Measurements from ENCODE around the gene RASL10A.
"Not testable (repeated sequence)": the region's sequence is repeated elsewhere in the genome, so short reads cannot be mapped to it uniquely, and the experiment has no call there.

The RASL10A gene, protein sequence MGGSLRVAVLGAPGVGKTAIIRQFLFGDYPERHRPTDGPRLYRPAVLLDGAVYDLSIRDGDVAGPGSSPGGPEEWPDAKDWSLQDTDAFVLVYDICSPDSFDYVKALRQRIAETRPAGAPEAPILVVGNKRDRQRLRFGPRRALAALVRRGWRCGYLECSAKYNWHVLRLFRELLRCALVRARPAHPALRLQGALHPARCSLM

GRCh38 chr22:29315286-29316140 is at the start of gene RASL10A:
Gene RASL10A, minus strand, starts transcription at chr22:29315697. Its CDS starts 451 bp downstream, at chr22:29315246.
- no peak within 1 kb of the TSS for H3K9ac ChIP-seq (ENCODE audit: low read length)
- H3K4me3 ChIP-seq (ENCODE audit: low read length), result peak within 1 kb of the TSS; percentile 23
- H3K4me1 ChIP-seq (ENCODE audit: control insufficient read depth, low read depth, low read length), result no peaks in the 10 kb centered on the region
- no peaks in the 10 kb centered on the region for H3K36me3 ChIP-seq (ENCODE audit: control insufficient read depth, low read depth, low read length)
- H3K9me3 ChIP-seq (ENCODE audit: control insufficient read depth, low read depth, low read length), result no peaks in the 10 kb centered on the region
- H3K27ac ChIP-seq (ENCODE audit: low read length), result no peak within 1 kb of the TSS
- peaks cover 52% of the 10 kb centered on the region for H3K27me3 ChIP-seq (ENCODE audit: control insufficient read depth, insufficient read depth, low read length)

DNA sequence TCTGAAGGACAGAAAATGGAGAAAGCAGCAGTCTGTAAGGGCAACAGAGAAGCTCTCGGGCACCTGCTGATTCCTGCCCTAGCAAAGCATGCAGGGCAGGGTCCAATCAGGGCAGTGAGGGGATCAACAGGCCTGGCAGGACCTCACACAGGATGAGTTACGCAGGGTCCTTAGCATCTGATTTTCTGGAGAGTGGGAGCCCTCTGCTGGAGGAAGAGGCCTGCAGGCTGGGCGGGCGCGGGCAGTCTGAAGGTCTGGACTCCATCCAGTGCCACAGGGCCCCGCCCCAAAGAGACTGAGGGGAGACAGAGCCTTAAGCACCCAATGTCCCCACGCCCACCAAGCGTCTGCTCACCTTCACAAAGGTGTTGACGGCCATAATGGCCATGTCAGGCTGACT is 44.0 kb upstream of the RASL10A start:
- no peak overlapping the region for H3K27ac ChIP-seq (ENCODE audit: low read length)
- no peak overlapping the region for H3K4me3 ChIP-seq (ENCODE audit: low read length)
- H3K4me1 ChIP-seq (ENCODE audit: control insufficient read depth, low read depth, low read length), result no peaks in the 10 kb centered on the region
- H3K9me3 ChIP-seq (ENCODE audit: control insufficient read depth, low read depth, low read length), result no peaks in the 10 kb centered on the region
- no peak overlapping the region for H3K9ac ChIP-seq (ENCODE audit: low read length)
- no peaks in the 10 kb centered on the region for H3K27me3 ChIP-seq (ENCODE audit: control insufficient read depth, insufficient read depth, low read length)
- peaks cover 33% of the 10 kb centered on the region for H3K36me3 ChIP-seq (ENCODE audit: control insufficient read depth, low read depth, low read length)

DNA sequence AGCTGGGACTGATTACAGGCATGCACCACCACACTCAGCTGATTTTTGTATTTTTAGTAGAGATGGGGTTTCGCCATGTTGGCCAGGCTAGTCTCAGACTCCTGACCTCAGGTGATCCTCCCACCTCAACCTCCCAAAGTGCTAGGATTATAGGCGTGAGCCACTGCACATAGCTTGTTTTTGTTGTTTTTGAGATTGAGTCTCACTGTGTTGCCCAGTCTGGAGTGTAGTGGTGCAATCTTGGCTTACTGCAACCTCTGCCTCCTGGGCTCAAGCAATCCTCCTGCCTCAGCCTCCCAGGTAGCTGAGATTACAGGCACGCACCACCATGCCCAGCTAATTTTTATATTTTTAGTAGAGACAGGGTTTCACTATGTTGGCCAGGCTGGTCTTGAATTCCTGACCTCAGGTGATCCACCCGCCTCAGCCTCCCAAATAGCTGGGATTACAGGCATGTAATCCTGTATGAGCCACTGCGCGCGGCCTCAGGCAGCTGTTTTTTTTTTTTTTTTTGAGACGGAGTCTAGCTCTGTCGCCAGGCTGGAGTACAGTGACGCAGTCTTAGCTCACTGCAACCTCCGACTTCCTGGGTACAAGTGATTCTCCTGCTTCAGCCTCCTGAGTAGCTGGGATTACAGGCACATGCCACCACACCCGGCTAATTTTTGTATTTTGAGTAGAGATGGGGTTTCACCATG is 41.8 kb upstream of the RASL10A start:
- H3K36me3 ChIP-seq (ENCODE audit: control insufficient read depth, low read depth, low read length), result peaks cover 48% of the 10 kb centered on the region
- H3K9ac ChIP-seq (ENCODE audit: low read length); H3K9me3 ChIP-seq (ENCODE audit: control insufficient read depth, low read depth, low read length); H3K4me3 ChIP-seq (ENCODE audit: low read length); H3K27ac ChIP-seq (ENCODE audit: low read length); H3K27me3 ChIP-seq (ENCODE audit: control insufficient read depth, insufficient read depth, low read length); H3K4me1 ChIP-seq (ENCODE audit: control insufficient read depth, low read depth, low read length): not testable (repeated sequence)

DNA sequence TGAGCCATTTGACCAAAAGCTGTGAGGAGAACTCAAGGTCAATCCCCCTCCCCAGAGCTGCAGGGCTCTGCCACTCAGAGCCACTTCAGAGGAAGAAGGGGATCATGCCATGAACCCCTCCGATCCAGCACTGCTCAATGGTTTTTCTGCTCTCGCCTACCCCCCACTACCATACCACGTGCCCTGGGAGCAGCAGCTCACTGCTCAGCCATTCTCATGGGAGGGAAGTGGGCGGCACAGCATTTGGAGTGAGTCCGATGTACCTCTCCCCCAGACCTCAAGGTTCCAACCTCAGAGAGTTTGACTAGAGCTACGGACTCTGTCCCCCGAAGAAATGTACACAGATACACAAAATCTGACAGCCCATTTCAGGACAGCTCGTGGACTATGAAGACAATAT is 38.4 kb upstream of the RASL10A start:
- Histone ChIP-seq H3K9me3 (ENCODE audit: control insufficient read depth, low read depth, low read length) (no peaks in the 10 kb centered on the region), H3K9ac (ENCODE audit: low read length) (no peak overlapping the region), H3K4me1 (ENCODE audit: control insufficient read depth, low read depth, low read length) (no peaks in the 10 kb centered on the region), H3K27ac (ENCODE audit: low read length) (no peak overlapping the region), H3K4me3 (ENCODE audit: low read length) (no peak overlapping the region), H3K36me3 (ENCODE audit: control insufficient read depth, low read depth, low read length) (peaks cover 70% of the 10 kb centered on the region), H3K27me3 (ENCODE audit: control insufficient read depth, insufficient read depth, low read length) (no peaks in the 10 kb centered on the region)

- Histone ChIP-seq H3K9me3 (ENCODE audit: control insufficient read depth, low read depth, low read length) (no peaks in the 10 kb centered on the region), H3K4me3 (ENCODE audit: low read length) (no peak overlapping the region), H3K36me3 (ENCODE audit: control insufficient read depth, low read depth, low read length) (peaks cover 70% of the 10 kb centered on the region), H3K27me3 (ENCODE audit: control insufficient read depth, insufficient read depth, low read length) (no peaks in the 10 kb centered on the region), H3K4me1 (ENCODE audit: control insufficient read depth, low read depth, low read length) (no peaks in the 10 kb centered on the region), H3K27ac (ENCODE audit: low read length) (no peak overlapping the region), H3K9ac (ENCODE audit: low read length) (no peak overlapping the region)
Measured at GRCh38 chr22:29353286-29353685, 37.8 kb upstream of the RASL10A start.

DNA sequence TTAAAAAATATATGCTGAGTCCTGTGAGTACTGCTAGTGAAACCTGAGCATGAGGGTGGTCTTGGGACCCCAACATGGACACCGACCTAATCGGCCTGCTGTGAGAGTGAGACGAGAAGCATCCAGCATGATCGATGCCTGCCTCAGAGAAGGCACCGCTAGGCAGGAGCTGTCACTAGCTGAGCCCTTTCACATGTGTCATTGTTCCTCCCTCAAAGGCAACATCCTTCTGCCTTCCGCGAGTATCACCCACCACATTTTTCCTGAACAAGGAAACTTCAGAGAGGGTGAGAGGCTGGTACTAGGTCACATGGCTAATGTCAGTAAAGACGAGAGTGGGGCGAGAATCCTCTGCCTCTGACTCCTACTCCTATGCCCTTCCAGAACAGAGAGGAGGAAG is 37.3 kb upstream of the RASL10A start:
- H3K9ac ChIP-seq (ENCODE audit: low read length), result no peak overlapping the region
- no peak overlapping the region for H3K27ac ChIP-seq (ENCODE audit: low read length)
- no peaks in the 10 kb centered on the region for H3K27me3 ChIP-seq (ENCODE audit: control insufficient read depth, insufficient read depth, low read length)
- H3K4me1 ChIP-seq (ENCODE audit: control insufficient read depth, low read depth, low read length), result no peaks in the 10 kb centered on the region
- no peaks in the 10 kb centered on the region for H3K9me3 ChIP-seq (ENCODE audit: control insufficient read depth, low read depth, low read length)
- H3K4me3 ChIP-seq (ENCODE audit: low read length), result no peak overlapping the region
- peaks cover 68% of the 10 kb centered on the region for H3K36me3 ChIP-seq (ENCODE audit: control insufficient read depth, low read depth, low read length)

GRCh38 chr22:29351891-29352290 is 36.4 kb upstream of the RASL10A start:
- Histone ChIP-seq H3K27me3 (ENCODE audit: control insufficient read depth, insufficient read depth, low read length) (no peaks in the 10 kb centered on the region), H3K4me3 (ENCODE audit: low read length) (no peak overlapping the region), H3K9me3 (ENCODE audit: control insufficient read depth, low read depth, low read length) (no peaks in the 10 kb centered on the region), H3K4me1 (ENCODE audit: control insufficient read depth, low read depth, low read length) (no peaks in the 10 kb centered on the region), H3K9ac (ENCODE audit: low read length) (no peak overlapping the region), H3K36me3 (ENCODE audit: control insufficient read depth, low read depth, low read length) (peaks cover 74% of the 10 kb centered on the region), H3K27ac (ENCODE audit: low read length) (no peak overlapping the region)

DNA sequence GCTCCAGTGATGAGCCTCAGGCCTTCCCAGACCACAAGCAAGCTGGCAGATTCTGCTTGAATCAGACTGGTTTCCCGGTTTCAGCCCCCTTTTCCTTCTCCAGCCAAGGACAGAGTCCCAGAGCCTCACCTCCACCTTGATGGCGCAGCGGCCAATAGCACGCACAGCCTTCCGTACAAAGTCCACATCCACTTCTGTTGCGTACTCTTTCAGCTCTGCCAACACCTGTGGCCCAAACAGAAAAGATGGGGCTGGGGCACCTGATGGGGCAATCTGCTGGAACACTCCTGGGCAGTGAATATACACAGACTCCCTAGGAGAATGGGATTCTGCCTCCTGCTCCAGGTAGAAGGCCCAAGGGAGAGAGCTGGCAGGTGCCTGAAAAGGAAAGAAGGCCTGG is 35.5 kb upstream of the RASL10A start:
- H3K9ac ChIP-seq (ENCODE audit: low read length), result no peak overlapping the region
- H3K4me3 ChIP-seq (ENCODE audit: low read length), result no peak overlapping the region
- no peak overlapping the region for H3K27ac ChIP-seq (ENCODE audit: low read length)
- H3K27me3 ChIP-seq (ENCODE audit: control insufficient read depth, insufficient read depth, low read length), result no peaks in the 10 kb centered on the region
- no peaks in the 10 kb centered on the region for H3K4me1 ChIP-seq (ENCODE audit: control insufficient read depth, low read depth, low read length)
- no peaks in the 10 kb centered on the region for H3K9me3 ChIP-seq (ENCODE audit: control insufficient read depth, low read depth, low read length)
- H3K36me3 ChIP-seq (ENCODE audit: control insufficient read depth, low read depth, low read length), result peaks cover 77% of the 10 kb centered on the region

GRCh38 chr22:29348956-29349355 is 33.5 kb upstream of the RASL10A start:
- Histone ChIP-seq H3K9me3 (ENCODE audit: control insufficient read depth, low read depth, low read length) (no peaks in the 10 kb centered on the region), H3K4me1 (ENCODE audit: control insufficient read depth, low read depth, low read length) (no peaks in the 10 kb centered on the region), H3K27me3 (ENCODE audit: control insufficient read depth, insufficient read depth, low read length) (no peaks in the 10 kb centered on the region), H3K4me3 (ENCODE audit: low read length) (no peak overlapping the region), H3K36me3 (ENCODE audit: control insufficient read depth, low read depth, low read length) (peaks cover 65% of the 10 kb centered on the region), H3K27ac (ENCODE audit: low read length) (no peak overlapping the region), H3K9ac (ENCODE audit: low read length) (no peak overlapping the region)

GRCh38 chr22:29348041-29348440 is 32.5 kb upstream of the RASL10A start:
- Histone ChIP-seq H3K4me3 (ENCODE audit: low read length) (no peak overlapping the region), H3K36me3 (ENCODE audit: control insufficient read depth, low read depth, low read length) (peaks cover 61% of the 10 kb centered on the region), H3K27me3 (ENCODE audit: control insufficient read depth, insufficient read depth, low read length) (no peaks in the 10 kb centered on the region), H3K9me3 (ENCODE audit: control insufficient read depth, low read depth, low read length) (no peaks in the 10 kb centered on the region), H3K27ac (ENCODE audit: low read length) (no peak overlapping the region), H3K4me1 (ENCODE audit: control insufficient read depth, low read depth, low read length) (no peaks in the 10 kb centered on the region), H3K9ac (ENCODE audit: low read length) (no peak overlapping the region)

DNA sequence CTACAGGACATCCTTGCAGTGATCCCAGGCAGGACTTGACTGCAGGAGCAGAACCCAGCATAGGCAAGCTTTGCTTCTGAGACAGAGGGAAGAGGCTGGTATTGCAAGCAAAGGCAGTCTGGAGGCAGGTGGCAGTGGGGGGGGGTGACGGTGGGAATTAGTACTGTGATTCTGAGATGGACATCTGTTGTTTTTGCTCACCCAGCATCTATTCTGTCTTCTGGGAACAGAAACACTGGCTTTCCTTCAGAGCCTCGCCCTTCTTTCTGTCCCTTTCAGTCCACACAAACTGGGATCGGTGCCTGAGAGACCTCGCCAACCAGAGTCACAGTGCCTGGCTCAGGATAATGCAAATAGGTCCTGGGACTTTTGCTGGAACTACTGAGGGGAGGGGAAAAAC is 31.2 kb upstream of the RASL10A start:
- Histone ChIP-seq H3K27ac (ENCODE audit: low read length) (no peak overlapping the region), H3K27me3 (ENCODE audit: control insufficient read depth, insufficient read depth, low read length) (no peaks in the 10 kb centered on the region), H3K36me3 (ENCODE audit: control insufficient read depth, low read depth, low read length) (peaks cover 57% of the 10 kb centered on the region), H3K9ac (ENCODE audit: low read length) (no peak overlapping the region), H3K9me3 (ENCODE audit: control insufficient read depth, low read depth, low read length) (no peaks in the 10 kb centered on the region), H3K4me1 (ENCODE audit: control insufficient read depth, low read depth, low read length) (no peaks in the 10 kb centered on the region), H3K4me3 (ENCODE audit: low read length) (no peak overlapping the region)
